GM12874 (cell line): ENCODE results near the gene ERBB4.

Experiments
- CTCF ChIP-seq: IDR thresholded peaks from 2 replicates; pipeline ENCODE4 v1.5.1; 2011; ENCODE audit warnings: low read depth, mild to moderate bottlenecking, control low read depth, low read length, moderate library complexity; ENCODE audit not compliant: insufficient read depth

Gene ERBB4

GRCh38 chr2:212146416-212146815, 392.2 kb downstream of the ERBB4 start:
- no peak for TF ChIP-seq CTCF

- TF ChIP-seq CTCF: no peak
These were observed 393.5 kb downstream of the ERBB4 start for GRCh38 chr2:212145121-212145520.

GRCh38 chr2:212142631-212143030, 396.0 kb downstream of the ERBB4 start:
- no peak for TF ChIP-seq CTCF

GRCh38 chr2:212141499-212141898, 397.1 kb downstream of the ERBB4 start:
- no peak for TF ChIP-seq CTCF

GRCh38 chr2:212136216-212136795, 402.3 kb downstream of the ERBB4 start:
- no peak for TF ChIP-seq CTCF

- no peak for TF ChIP-seq CTCF
These were observed 402.9 kb downstream of the ERBB4 start for GRCh38 chr2:212135739-212136138.

- no peak for TF ChIP-seq CTCF
These were observed 405.3 kb downstream of the ERBB4 start for GRCh38 chr2:212133337-212133736.
